Measurements from ENCODE around the gene PSME1.

The PSME1 gene

DNA sequence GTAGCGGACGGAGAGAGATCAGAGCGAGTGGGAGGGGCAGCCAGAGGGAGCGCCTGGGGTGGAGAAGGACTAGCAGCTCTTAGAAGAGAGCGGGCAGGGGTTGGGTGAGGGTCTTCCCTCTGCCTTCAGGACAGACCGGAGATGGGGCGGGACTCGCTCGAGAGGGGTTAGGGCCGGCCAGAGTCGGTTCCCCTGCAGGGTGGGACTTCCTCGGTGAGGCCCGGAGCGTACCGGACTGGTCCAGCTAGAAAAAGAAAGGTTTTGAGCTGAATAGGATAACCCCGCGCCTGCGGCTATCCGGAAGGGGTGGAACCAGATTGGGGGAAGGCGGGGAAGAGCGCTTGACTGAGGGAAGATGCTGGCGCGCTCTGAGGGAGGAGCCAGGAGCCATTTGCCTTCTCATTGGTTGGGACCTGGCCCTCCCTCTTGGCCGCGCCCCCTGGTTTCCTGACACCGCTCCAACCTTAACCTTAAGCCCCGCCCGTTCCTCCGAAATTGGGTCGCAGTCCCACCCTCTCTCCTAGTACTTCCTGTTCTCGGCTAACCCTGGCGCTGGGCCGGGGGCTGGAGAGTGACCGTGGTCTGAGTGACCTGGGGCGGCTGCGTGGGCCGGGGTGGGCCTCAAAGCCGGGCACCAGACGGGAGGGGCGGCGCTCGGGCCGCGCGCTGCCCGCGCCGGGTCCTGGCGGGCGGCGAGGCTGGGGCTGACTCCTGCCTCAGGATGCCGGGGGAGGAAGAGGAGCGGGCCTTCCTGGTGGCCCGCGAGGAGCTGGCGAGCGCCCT lies 11.2 kb downstream of the PSME1 start, which contains the start of gene RNF31:
RNF31 (plus strand) TSS at position 521 of the 783 bp plus-strand sequence; CDS start at position 722, 201 bp downstream.
- DNase-seq (ENCODE audit: low spot score): peak; percentile 95

DNA sequence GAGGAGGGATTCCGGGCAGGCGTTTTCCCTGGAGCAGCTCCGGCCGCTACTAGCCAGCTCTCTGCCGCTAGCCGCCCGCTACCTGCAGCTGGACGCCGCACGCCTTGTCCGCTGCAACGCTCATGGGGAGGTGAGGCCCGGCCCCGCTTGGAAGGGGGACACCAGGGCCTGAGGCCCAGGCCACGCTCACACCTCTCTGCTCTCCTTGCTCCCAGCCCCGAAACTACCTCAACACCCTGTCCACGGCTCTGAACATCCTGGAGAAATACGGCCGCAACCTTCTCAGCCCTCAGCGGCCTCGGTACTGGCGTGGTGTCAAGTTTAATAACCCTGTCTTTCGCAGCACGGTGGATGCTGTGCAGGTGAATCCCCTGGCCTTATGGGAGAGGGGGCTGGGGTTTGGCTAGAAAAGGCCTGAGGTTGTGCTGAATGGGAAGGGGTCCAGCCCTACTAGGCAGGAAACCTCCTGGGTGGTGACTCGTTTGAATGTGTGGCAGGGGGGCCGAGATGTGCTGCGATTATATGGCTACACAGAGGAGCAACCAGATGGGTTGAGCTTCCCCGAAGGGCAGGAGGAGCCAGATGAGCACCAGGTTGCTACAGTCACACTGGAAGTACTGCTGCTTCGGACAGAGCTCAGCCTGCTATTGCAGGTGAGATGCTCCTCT lies 11.9 kb downstream of the PSME1 start:
- DNase-seq (ENCODE audit: low spot score): no peak

DNA sequence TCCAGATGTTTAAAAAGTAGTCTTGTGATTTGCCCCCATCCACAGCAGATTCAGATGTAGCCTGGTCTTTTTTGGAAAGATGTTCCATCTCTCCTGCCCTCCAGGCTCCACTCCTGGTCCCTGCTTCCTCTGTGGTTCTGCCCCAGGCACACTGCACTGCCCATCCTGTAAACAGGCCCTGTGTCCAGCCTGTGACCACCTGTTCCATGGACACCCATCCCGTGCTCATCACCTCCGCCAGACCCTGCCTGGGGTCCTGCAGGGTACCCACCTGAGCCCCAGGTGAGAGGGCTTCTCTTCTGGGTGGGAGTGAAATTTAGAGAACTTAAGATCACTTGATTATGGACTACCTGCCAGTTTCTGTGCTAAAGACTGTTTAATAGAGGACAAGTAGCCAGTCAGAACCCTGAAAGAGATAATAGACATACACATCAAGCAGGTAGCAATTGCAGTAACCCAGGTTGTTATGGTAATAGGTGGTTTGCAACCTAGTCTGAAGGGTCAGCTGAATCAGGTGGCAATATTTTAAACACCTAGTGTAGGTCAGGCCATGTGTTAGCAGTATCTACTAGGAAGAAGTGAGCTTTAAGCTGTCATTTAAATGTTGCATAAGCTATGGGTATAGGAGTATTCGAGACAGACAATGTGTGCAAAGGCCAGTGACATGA lies 13.4 kb downstream of the PSME1 start:
- no peak for DNase-seq (ENCODE audit: low spot score)

DNA sequence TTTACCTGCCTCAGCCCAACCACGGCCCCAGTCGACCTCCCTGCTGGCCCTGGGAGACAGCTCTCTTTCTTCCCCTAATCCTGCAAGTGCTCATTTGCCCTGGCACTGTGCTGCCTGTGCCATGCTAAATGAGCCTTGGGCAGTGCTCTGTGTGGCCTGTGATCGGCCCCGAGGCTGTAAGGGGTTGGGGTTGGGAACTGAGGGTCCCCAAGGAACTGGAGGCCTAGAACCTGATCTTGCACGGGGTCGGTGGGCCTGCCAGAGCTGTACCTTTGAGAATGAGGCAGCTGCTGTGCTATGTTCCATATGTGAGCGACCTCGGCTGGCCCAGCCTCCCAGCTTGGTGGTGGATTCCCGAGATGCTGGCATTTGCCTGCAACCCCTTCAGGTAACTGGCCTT lies 14.1 kb downstream of the PSME1 start:
- DNase-seq (ENCODE audit: low spot score): no peak

DNA sequence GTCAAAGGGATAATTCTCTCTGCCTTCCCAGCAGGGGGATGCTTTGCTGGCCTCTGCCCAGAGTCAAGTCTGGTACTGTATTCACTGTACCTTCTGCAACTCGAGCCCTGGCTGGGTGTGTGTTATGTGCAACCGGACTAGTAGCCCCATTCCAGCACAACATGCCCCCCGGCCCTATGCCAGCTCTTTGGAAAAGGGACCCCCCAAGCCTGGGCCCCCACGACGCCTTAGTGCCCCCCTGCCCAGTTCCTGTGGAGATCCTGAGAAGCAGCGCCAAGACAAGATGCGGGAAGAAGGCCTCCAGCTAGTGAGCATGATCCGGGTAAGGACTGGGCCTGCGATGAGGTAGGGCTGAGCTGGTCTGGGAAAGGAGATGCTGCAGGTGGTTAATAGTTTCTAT lies 14.6 kb downstream of the PSME1 start:
- no peak for DNase-seq (ENCODE audit: low spot score)

DNA sequence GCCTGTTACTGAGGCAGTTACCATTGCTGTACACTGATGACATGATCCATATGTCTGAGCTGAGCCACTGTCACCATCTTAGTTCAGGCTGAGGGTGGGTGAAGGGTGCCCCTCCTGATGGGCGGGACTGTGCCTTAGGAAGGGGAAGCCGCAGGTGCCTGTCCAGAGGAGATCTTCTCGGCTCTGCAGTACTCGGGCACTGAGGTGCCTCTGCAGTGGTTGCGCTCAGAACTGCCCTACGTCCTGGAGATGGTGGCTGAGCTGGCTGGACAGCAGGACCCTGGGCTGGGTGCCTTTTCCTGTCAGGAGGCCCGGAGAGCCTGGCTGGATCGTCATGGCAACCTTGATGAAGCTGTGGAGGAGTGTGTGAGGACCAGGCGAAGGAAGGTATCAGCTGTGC lies 15.0 kb downstream of the PSME1 start:
- no peak for DNase-seq (ENCODE audit: low spot score)

DNA sequence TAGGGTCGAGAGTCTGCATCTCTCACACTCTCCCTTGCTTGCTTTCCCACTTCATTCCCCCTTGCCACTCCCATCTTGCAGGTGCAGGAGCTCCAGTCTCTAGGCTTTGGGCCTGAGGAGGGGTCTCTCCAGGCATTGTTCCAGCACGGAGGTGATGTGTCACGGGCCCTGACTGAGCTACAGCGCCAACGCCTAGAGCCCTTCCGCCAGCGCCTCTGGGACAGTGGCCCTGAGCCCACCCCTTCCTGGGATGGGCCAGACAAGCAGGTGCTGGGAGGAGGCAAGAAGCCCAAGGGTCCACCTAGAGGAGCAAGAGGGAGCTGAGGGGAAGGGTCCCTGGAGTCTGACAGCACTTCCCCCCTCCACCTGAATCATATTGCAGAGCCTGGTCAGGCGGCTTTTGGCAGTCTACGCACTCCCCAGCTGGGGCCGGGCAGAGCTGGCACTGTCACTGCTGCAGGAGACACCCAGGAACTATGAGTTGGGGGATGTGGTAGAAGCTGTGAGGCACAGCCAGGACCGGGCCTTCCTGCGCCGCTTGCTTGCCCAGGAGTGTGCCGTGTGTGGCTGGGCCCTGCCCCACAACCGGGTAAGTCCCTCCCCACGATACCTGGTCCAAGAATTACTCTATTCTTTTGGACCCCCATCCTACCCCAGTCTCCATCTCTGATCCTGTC lies 15.5 kb downstream of the PSME1 start:
- DNase-seq (ENCODE audit: low spot score): no peak

DNA sequence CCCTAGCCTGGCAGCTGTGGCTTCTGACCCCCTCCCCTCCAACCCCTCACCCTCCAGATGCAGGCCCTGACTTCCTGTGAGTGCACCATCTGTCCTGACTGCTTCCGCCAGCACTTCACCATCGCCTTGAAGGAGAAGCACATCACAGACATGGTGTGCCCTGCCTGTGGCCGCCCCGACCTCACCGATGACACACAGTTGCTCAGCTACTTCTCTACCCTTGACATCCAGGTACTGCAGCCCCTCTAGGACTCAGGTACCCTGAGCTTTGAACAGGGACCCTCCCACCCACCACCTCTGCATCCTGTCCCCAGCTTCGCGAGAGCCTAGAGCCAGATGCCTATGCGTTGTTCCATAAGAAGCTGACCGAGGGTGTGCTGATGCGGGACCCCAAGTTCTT lies 19.1 kb downstream of the PSME1 start:
- no peak for DNase-seq (ENCODE audit: low spot score)

DNA sequence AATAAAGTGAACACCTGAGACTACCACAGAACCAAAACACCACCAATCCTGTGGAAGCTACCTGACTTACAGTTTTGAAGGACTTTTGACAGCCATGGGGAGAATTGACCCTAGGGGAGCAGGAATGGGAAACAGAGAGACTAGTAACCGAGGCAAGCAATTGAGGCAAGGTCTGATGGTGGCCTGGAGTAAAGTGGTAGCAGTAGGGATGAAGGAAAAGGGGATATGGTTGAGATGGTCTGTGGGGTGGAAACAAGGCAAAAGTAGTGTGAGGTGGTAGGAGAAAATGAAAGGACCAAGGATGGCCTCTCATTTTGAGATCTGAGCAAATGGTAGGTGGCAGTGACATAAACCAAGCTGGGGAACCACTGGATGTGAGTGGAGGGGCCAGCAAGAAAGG lies 20.8 kb downstream of the PSME1 start:
- no peak for DNase-seq (ENCODE audit: low spot score)

DNA sequence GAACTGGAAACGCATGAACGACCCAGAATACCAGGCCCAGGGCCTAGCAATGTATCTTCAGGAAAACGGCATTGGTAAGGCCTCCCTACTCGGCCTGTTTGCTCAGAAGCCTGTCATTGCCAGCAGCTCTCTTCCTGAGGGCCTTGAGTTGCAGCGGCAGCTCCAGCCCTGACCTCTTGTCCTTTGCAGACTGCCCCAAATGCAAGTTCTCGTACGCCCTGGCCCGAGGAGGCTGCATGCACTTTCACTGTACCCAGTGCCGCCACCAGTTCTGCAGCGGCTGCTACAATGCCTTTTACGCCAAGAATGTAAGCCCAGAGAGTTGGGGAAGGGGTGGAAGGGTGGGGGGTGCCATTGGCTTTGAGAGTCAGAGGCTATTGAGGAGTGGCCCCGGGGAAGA lies 21.3 kb downstream of the PSME1 start:
- DNase-seq (ENCODE audit: low spot score): no peak

DNA sequence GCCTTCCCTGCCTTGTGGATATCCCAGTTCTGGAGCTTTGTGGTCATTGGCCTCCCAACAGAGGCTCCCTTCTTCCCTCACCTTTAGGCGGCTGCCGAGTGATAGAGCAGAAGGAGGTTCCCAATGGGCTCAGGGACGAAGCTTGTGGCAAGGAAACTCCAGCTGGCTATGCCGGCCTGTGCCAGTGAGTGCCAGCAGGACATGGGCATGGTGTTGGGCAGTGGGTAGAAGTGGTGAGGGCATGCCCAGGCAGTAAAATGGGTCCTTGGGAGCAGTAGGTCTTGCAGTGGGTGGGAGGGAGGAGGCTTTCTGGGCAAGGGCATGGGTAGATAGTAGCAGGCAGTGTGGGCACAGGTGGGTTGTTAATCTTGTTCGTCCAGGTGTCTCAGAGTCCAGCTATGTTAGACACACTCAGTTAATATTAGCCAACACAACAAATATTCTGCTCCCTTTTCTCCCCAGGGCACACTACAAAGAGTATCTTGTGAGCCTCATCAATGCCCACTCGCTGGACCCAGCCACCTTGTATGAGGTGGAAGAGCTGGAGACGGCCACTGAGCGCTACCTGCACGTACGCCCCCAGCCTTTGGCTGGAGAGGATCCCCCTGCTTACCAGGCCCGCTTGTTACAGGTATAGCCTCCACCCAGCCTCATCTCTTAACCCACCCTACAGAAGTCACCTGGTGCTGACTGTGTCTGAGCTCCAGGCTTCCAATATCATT lies 23.9 kb downstream of the PSME1 start:
- DNase-seq (ENCODE audit: low spot score): no peak

DNA sequence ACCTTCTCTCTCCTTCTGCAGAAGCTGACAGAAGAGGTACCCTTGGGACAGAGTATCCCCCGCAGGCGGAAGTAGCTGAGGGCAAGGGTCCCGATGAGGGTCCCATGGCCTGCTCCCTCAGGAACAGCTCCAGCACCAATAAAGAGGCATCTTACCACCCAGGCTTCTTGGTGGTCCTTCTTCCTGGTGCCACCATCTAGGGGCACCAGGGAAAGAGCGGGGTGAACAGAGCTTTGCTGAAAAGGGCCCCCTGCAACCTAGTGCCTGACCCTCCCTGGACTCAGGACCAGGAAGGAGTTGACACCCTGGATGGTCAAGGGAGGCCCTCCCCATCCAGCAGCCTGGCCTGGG lies 24.5 kb downstream of the PSME1 start:
- no peak for DNase-seq (ENCODE audit: low spot score)

DNA sequence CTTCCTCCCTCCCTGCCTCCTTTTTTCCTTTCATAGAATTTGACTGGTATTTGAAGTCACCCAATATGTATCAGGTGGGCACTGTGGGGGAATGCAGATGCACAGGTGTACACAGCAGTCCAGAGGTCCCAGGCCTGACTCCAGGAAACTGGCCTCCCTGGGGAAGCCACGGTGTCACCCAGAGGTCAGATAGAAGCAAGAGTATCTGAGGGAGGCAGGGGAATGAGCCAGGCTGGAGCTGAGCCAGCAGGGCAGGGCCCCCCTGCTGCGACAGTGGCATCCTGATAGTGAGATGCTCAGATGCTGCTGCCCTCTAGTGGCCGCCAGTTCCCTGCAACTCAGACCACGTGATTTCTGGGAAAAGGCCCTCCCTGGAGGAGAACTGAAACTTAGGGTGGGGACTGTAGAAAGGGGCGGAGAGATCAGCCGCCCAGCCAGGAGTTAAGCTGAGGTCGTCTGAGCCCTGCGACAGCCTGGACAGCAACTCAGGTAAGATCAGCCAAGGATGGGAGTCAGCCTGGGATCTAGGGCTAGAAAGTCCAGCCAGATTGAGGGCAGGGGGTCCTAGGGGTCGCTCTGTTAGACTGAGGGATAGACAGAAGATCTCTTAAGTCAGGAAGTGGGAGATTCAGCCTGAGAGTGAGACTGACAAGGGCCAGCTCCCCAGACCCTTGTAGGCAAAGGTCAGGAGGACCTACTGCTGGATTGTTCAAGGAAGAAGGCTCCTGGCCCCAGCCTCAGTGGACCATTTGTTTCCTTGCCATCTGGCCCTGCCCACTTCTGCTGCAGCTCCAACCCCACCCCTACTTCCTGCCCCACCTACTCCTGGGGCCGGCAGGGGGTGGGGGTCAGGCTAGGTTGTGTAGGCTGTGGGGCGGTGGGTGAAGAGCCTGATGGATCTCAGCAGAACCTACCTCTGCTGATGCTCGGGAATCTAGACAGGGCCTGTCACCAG lies 25.1 kb downstream of the PSME1 start, which contains the start of gene IRF9:
IRF9 (plus strand) TSS at position 416 of the 955 bp plus-strand sequence. CDS start 880 bp downstream, outside the sequence.
- peak; percentile 94 for DNase-seq (ENCODE audit: low spot score)

DNA sequence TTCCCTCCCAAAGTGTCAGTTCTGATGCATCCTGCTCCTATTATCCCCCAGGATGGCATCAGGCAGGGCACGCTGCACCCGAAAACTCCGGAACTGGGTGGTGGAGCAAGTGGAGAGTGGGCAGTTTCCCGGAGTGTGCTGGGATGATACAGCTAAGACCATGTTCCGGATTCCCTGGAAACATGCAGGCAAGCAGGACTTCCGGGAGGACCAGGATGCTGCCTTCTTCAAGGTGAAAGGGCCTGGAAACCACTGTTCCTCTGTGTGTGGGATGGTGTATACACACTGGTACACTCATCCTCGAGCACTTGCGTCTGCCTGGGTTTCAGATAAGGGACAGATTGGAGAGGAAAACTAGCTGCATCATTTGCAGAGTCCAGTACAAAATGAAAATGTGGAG lies 26.1 kb downstream of the PSME1 start:
- no peak for DNase-seq (ENCODE audit: low spot score)

DNA sequence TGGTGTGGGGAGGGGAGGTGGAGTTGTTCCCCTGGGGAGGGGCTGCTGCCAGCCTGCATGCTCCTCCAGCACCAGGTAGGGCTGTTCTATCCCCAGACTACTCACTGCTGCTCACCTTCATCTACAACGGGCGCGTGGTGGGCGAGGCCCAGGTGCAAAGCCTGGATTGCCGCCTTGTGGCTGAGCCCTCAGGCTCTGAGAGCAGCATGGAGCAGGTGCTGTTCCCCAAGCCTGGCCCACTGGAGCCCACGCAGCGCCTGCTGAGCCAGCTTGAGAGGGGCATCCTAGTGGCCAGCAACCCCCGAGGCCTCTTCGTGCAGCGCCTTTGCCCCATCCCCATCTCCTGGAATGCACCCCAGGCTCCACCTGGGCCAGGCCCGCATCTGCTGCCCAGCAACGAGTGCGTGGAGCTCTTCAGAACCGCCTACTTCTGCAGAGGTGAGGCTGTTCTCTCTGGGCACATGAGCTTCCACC lies 28.6 kb downstream of the PSME1 start:
- no peak for DNase-seq (ENCODE audit: low spot score)

DNA sequence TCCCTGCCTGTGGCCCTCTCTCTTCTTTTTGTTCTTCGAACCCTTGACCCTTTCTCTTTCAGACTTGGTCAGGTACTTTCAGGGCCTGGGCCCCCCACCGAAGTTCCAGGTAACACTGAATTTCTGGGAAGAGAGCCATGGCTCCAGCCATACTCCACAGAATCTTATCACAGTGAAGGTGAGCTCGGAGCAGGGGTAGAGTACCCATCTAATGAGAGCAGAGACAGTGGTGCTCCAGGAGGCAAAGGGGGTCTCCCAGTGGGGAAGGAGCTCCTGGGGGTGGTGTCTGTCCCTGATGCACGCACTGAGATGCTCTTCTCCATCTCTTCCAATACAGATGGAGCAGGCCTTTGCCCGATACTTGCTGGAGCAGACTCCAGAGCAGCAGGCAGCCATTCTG lies 29.8 kb downstream of the PSME1 start:
- DNase-seq (ENCODE audit: low spot score): no peak

DNA sequence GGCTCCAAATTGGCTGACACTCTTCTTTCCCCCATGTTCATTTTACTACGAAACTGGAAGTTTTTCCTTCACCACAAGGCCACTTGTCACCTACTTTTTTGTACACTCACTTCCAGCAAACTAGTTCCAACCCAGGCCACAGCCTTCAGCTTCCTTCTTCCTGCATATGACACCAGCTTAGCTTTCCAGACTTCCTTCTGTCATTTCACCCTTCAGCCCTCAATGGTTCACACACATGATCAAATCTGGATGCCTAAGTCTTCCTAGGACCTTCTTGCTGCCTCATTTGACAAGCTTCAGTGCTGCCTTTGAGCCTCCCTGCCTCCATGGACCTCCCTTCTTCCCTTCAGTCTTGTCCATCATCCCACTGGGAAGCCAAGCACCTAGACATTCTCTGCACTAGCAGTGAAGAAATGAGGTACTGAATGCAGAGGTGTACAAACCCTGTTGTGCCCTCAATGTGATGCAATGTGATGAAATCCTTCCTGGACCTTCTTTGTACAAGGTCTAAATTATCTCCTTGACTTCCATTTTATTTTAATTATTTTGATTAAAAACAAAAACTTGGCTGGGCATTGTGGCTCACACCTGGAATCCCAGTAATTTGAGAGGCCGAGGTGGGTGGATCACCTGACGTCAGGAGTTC lies 31.6 kb downstream of the PSME1 start:
- no peak for DNase-seq (ENCODE audit: low spot score)

DNA sequence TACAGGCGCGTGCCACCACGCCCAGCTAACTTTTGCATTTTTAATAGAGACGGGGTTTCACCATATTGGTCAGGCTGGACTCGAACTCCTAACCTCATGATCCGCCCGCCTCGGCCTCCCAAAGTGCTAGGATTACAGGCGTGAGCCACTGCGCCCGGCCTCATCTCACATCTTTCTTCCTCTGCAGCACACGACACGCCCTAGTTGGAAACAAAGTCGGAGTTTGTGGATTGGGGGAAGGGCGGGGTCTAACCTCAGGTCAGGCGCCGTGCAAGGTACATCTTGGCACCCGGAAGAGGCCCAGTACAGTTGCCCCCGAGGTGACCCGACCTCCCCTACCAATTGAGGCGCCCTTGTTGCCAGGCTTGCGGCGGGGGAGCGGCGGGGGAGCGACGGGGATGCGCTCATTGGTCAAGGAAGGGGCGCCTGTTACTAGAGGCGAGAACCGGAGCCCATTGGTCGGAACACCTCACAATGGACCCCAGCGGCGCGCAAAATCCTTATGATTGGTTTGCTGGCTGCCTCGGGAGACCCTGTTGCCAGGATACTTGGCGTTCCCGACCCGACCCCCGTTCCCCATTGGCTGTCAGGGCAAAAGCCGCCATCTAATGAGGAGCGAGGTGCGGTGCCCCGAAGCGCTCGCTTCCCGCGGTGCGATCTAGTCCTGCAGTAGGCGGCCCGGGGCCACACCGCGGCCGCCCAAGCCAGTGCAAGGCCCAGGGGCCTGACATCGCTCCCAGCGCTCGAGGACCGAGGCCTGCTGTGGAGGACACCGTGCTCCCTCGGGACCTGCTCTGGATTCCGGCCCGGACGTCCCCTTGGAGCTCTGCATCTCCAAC lies 35.6 kb downstream of the PSME1 start, which contains the start of gene REC8:
REC8 (plus strand) TSS at position 659 of the 839 bp plus-strand sequence. CDS start 473 bp downstream, outside the sequence.
- peak; percentile 98 for DNase-seq (ENCODE audit: low spot score)
